Kasumi-1 (cell line): ENCODE data around the gene DIP2A.
A peak's percentile ranks its signal among the peaks of the same experiment; 100 is the strongest.
"Not testable (repeated sequence)": the region's sequence is repeated elsewhere in the genome, so short reads cannot be mapped to it uniquely, and the experiment has no call there.

Experiments
- DNase-seq, 2 experiments: peaks; one replicate each; lab custom pipeline; 2025; lab: John Stamatoyannopoulos, UW

Gene DIP2A

GRCh38 chr21:46454142-46454541 lies 4.5 kb upstream of the DIP2A start:
- no peak for DNase-seq

GRCh38 chr21:46454634-46455390 lies 3.9 kb upstream of the DIP2A start:
- no peak for DNase-seq

- no peak for DNase-seq
These were observed 2.9 kb upstream of the DIP2A start for GRCh38 chr21:46455575-46456385.

GRCh38 chr21:46456750-46457149 lies 1.9 kb upstream of the DIP2A start:
- no peak for DNase-seq

GRCh38 chr21:46457801-46458314 lies 833 bp upstream of the DIP2A start:
- peak; percentile 56 to 57 for DNase-seq

- peak in 1 of 2 experiments; percentile 39 for DNase-seq
These were observed 299 bp downstream of the DIP2A start for GRCh38 chr21:46459024-46459355.

- DNase-seq: peak; percentile 35 to 44
These were observed 843 bp downstream of the DIP2A start for GRCh38 chr21:46459356-46460112.

- DNase-seq: no peak
These were observed 3.2 kb downstream of the DIP2A start for GRCh38 chr21:46461909-46462308.

- not testable (repeated sequence) for DNase-seq
These were observed 6.5 kb downstream of the DIP2A start for GRCh38 chr21:46465153-46465552.

- DNase-seq: peak in 1 of 2 experiments; percentile 7
These were observed 7.0 kb downstream of the DIP2A start for GRCh38 chr21:46465651-46466050.

- DNase-seq: no peak
These were observed 9.6 kb downstream of the DIP2A start for GRCh38 chr21:46468108-46468774.

- no peak for DNase-seq
These were observed 10.6 kb downstream of the DIP2A start for GRCh38 chr21:46469275-46469674.

- DNase-seq: peak in 1 of 2 experiments; percentile 11
These were observed 12.8 kb downstream of the DIP2A start for GRCh38 chr21:46471514-46471913.

GRCh38 chr21:46472246-46472645 lies 13.6 kb downstream of the DIP2A start:
- DNase-seq: peak; percentile 85 to 86

GRCh38 chr21:46474382-46474781 lies 15.7 kb downstream of the DIP2A start:
- peak in 1 of 2 experiments; percentile 20 for DNase-seq

- no peak for DNase-seq
These were observed 16.6 kb downstream of the DIP2A start for GRCh38 chr21:46475296-46475695.

GRCh38 chr21:46477765-46478164 lies 19.1 kb downstream of the DIP2A start:
- no peak for DNase-seq

GRCh38 chr21:46478910-46479309 lies 20.2 kb downstream of the DIP2A start:
- no peak for DNase-seq

GRCh38 chr21:46480466-46480865 lies 21.8 kb downstream of the DIP2A start:
- no peak for DNase-seq

GRCh38 chr21:46482225-46482845 lies 23.6 kb downstream of the DIP2A start:
- no peak for DNase-seq

- no peak for DNase-seq
These were observed 24.1 kb downstream of the DIP2A start for GRCh38 chr21:46482846-46483231.
